K562 (cell line): Measurements from ENCODE around the gene CCDC187.

Experiments used
- PPARD ChIP-seq: fragments of 250-450 bp; sonication (Bioruptor Pico); IDR thresholded peaks from 2 replicates; pipeline ENCODE4 v1.8.0; 2022; ENCODE audit warnings: inconsistent platforms, mild to moderate bottlenecking, moderate library complexity
- RAD51 ChIP-seq: fragments of 450-650 bp; IDR thresholded peaks from 2 replicates; pipeline ENCODE4 v1.7.1; 2016; ENCODE audit warnings: low read depth, mild to moderate bottlenecking, borderline replicate concordance
- ZNF644 ChIP-seq: fragments of 200-800 bp; sonication (Bioruptor generic); IDR thresholded peaks from 2 replicates; pipeline ENCODE4 v1.6.1; 2016; ENCODE audit warnings: low read depth, missing genetic modification characterization, missing compliant biosample characterization

GRCh38 chr9:136308006-136308701 lies 4.3 kb upstream of the CCDC187 start:
- TF ChIP-seq RAD51 (no peak), PPARD (CRISPR knock-in tag) (no peak), ZNF644 (no peak)
